Measurements from ENCODE around the gene PGA5.
"Not testable (repeated sequence)": the region's sequence is repeated elsewhere in the genome, so short reads cannot be mapped to it uniquely, and the experiment has no call there.

DNA sequence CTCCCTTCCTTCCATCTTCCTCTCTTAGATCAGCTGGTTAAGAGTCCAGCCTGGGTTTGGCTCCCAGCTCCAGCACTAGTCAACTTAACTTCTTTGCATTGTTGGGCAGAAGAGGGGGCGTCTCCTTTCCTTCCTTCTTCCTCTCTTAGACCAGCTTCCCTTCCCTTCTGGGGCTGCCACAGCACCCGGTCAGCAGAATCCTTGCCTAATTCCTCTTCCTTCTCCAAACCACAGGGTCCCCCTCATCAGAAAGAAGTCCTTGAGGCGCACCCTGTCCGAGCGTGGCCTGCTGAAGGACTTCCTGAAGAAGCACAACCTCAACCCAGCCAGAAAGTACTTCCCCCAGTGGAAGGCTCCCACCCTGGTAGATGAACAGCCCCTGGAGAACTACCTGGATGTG, 37.1 kb upstream of the PGA5 start:
- not testable (repeated sequence) for TF ChIP-seq POLR2A (IDR thresholded peaks at IDR 0.05)
- TF ChIP-seq, protein P1, sequence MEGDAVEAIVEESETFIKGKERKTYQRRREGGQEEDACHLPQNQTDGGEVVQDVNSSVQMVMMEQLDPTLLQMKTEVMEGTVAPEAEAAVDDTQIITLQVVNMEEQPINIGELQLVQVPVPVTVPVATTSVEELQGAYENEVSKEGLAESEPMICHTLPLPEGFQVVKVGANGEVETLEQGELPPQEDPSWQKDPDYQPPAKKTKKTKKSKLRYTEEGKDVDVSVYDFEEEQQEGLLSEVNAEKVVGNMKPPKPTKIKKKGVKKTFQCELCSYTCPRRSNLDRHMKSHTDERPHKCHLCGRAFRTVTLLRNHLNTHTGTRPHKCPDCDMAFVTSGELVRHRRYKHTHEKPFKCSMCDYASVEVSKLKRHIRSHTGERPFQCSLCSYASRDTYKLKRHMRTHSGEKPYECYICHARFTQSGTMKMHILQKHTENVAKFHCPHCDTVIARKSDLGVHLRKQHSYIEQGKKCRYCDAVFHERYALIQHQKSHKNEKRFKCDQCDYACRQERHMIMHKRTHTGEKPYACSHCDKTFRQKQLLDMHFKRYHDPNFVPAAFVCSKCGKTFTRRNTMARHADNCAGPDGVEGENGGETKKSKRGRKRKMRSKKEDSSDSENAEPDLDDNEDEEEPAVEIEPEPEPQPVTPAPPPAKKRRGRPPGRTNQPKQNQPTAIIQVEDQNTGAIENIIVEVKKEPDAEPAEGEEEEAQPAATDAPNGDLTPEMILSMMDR (IDR thresholded peaks at IDR 0.05) = not testable (repeated sequence)

Measured in uterus (tissue), 2 donors.